Astrocyte (in vitro differentiated cells and primary cell): Measurements from ENCODE around the gene SNCB.

Experiments used
- EZH2 ChIP-seq: IDR thresholded peaks from 2 replicates; pipeline ENCODE4 v1.6.1; 2012; ENCODE audit warnings: mild to moderate bottlenecking, low read length, inconsistent platforms; ENCODE audit not compliant: insufficient read depth
- TF ChIP-seq, protein P1 (sequence below): IDR thresholded peaks from 2 replicates; pipeline ENCODE4 v1.5.1; 2011; ENCODE audit warnings: low read depth, mild to moderate bottlenecking, inconsistent platforms, low read length, moderate library complexity; ENCODE audit not compliant: insufficient read depth

DNA sequence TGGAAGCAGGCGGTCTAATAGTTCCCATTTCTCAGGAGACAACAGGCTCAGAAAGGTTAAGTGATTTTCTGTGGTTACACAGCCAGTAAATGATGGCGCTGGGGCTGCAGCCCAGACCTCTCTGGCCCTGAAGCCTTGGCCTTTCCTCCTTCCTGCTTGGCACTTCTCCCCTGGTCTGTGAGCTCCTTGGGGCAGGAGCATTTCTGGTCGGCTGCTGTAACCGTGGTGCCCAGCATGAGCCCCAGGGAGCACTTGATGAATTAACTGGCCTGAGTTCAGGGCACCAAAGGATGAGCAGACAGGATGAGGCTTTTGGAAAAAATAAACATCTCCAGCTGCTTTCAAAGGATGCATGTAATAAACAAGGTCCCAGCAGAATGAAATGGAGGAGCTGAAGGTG lies 51.0 kb downstream of the SNCB start:
- TF ChIP-seq, protein P1, sequence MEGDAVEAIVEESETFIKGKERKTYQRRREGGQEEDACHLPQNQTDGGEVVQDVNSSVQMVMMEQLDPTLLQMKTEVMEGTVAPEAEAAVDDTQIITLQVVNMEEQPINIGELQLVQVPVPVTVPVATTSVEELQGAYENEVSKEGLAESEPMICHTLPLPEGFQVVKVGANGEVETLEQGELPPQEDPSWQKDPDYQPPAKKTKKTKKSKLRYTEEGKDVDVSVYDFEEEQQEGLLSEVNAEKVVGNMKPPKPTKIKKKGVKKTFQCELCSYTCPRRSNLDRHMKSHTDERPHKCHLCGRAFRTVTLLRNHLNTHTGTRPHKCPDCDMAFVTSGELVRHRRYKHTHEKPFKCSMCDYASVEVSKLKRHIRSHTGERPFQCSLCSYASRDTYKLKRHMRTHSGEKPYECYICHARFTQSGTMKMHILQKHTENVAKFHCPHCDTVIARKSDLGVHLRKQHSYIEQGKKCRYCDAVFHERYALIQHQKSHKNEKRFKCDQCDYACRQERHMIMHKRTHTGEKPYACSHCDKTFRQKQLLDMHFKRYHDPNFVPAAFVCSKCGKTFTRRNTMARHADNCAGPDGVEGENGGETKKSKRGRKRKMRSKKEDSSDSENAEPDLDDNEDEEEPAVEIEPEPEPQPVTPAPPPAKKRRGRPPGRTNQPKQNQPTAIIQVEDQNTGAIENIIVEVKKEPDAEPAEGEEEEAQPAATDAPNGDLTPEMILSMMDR, result no peak
- no peak for TF ChIP-seq EZH2
